HepG2 (cell line): ENCODE data around the gene UBE2I. TPM values are rescaled to one million over a fixed set of nuclear protein-coding genes. Genes with fewer than 3 reads are reported as not detected.

Experiments
- ATAC-seq: fragments of 200-7000 bp; cut with Tn5 transposase; 3 replicates; pipeline ENCODE4 v1.9.1; 2020; ENCODE audit warnings: mild to moderate bottlenecking, moderate library complexity
- BruUV-seq: library from RNA; stranded (reverse); fragments of 400-500 nt; replicated peaks from 2 replicates; lab custom pipeline; 2021; lab: Mats Ljungman, UMichigan
- CTCF ChIA-PET: fragments of 300-600 bp; formaldehyde crosslinking; extraction: SDS; loops from one replicate; lab custom pipeline; 2021; ENCODE audit warnings: low total read pairs, inconsistent platforms, low intra/inter-chr PET ratio; lab: Yijun Ruan, JAX
- POLR2A ChIA-PET: fragments of 350-600 bp; sonication (Branson Sonifier 250); formaldehyde crosslinking; loops from one replicate; lab custom pipeline; 2020; ENCODE audit warnings: antibody characterized with exemption, inconsistent platforms; lab: Yijun Ruan, JAX
- DNase-seq: peaks from one replicate; pipeline ENCODE4 v3.0.0-alpha.2; 2015; ENCODE audit warnings: low spot score
- FAIRE-seq: peaks from 3 replicates; lab custom pipeline; 2011; peaks lifted over from hg19 to GRCh38; lab: Jason Lieb, UNC
- H2AFZ ChIP-seq: one replicate; pipeline ENCODE4 v1.6.1; 2011; ENCODE audit warnings: low read length, inconsistent platforms
- H3K27ac ChIP-seq: fragments of 300-600 bp; 3 replicates; pipeline ENCODE4 v1.8.0; 2011; ENCODE audit warnings: mixed run types, mild to moderate bottlenecking, mixed read lengths, low read length, inconsistent platforms; ENCODE audit not compliant: insufficient read depth; ENCODE audit errors: extremely low read length
- H3K27me3 ChIP-seq, 2 experiments: fragments of 200-600 bp in 1 of 2; 2 replicates in 1 of 2; 3 replicates in 1 of 2; pipeline versions ENCODE4 v1.6.0 to v1.8.0; 2011; ENCODE audit warnings: low read length in 2 of 2, mild to moderate bottlenecking in 2 of 2, moderate library complexity in 2 of 2, inconsistent platforms in 1 of 2; ENCODE audit not compliant: insufficient read depth in 2 of 2, control insufficient read depth in 1 of 2
- H3K36me3 ChIP-seq, 2 experiments: fragments of 200-600 bp in 1 of 2; replicated peaks in 1 of 2; 2 replicates in 1 of 2; 3 replicates in 1 of 2; pipeline versions ENCODE4 v1.5.1 to v1.8.0; 2011; ENCODE audit warnings: low read length in 2 of 2, inconsistent platforms in 1 of 2; ENCODE audit not compliant: insufficient read depth in 2 of 2, control insufficient read depth in 1 of 2
- H3K4me1 ChIP-seq: 2 replicates; pipeline ENCODE4 v1.5.1; 2012; ENCODE audit warnings: low read length, inconsistent platforms; ENCODE audit not compliant: insufficient read depth
- H3K4me2 ChIP-seq: 2 replicates; pipeline ENCODE4 v1.6.0; 2011; ENCODE audit warnings: low read depth, low read length, inconsistent platforms
- H3K4me3 ChIP-seq, 3 experiments: fragments of 200-600 bp in 1 of 3; sonication (generic), shearing (Covaris generic) in 1 of 3; replicated peaks in 1 of 3; 2 replicates each; pipeline ENCODE4 v1.5.1; 2011 to 2016; ENCODE audit warnings: low read length in 3 of 3, inconsistent platforms in 2 of 3, low read depth in 2 of 3, mild to moderate bottlenecking in 2 of 3, control low read depth in 1 of 3, mixed read lengths in 1 of 3; ENCODE audit not compliant: insufficient read depth in 1 of 3
- H3K79me2 ChIP-seq: one replicate; pipeline ENCODE4 v1.6.1; 2011; ENCODE audit warnings: low read length, inconsistent platforms; ENCODE audit not compliant: insufficient read depth
- H3K9ac ChIP-seq: 2 replicates; pipeline ENCODE4 v1.6.0; 2011; ENCODE audit warnings: mild to moderate bottlenecking, low read depth, low read length, inconsistent platforms; ENCODE audit not compliant: insufficient read depth
- H3K9me3 ChIP-seq: 2 replicates; pipeline ENCODE4 v1.5.1; 2012; ENCODE audit warnings: mild to moderate bottlenecking, low read length
- H4K20me1 ChIP-seq: 2 replicates; pipeline ENCODE4 v1.6.0; 2011; ENCODE audit warnings: inconsistent platforms, mild to moderate bottlenecking, low read length, moderate library complexity; ENCODE audit not compliant: insufficient read depth
- AGO2 ChIP-seq: fragments of 200-400 bp; formaldehyde crosslinking; optimal IDR thresholded peaks from 2 replicates; pipeline ENCODE3; 2017; ENCODE audit warnings: mild to moderate bottlenecking, low read depth, low read length, moderate library complexity
- ESRRA ChIP-seq: sonication (generic); formaldehyde crosslinking; IDR thresholded peaks from 2 replicates; pipeline ENCODE4 v1.5.1; 2020; ENCODE audit warnings: mild to moderate bottlenecking, low read depth, missing genetic modification reagents
- HNRNPLL ChIP-seq: fragments of 200-400 bp; formaldehyde crosslinking; IDR thresholded peaks from 2 replicates; pipeline ENCODE4 v1.6.1; 2017; ENCODE audit warnings: mild to moderate bottlenecking, low read depth, low read length; ENCODE audit not compliant: poor library complexity, severe bottlenecking
- IKZF4 ChIP-seq: sonication (generic); formaldehyde crosslinking; IDR thresholded peaks from 2 replicates; pipeline ENCODE4 v1.5.1; 2020; ENCODE audit warnings: borderline replicate concordance, mild to moderate bottlenecking, low read depth, missing genetic modification reagents; ENCODE audit errors: not compliant biosample characterization
- POLR2G ChIP-seq: fragments of 200-400 bp; formaldehyde crosslinking; IDR thresholded peaks from 2 replicates; pipeline ENCODE4 v1.6.1; 2018; ENCODE audit warnings: mild to moderate bottlenecking, low read depth, low read length, moderate library complexity
- RBM22 ChIP-seq: fragments of 200-400 bp; formaldehyde crosslinking; optimal IDR thresholded peaks from 2 replicates; pipeline ENCODE3; 2017; ENCODE audit warnings: mild to moderate bottlenecking, low read length, moderate library complexity
- ZC3H13 ChIP-seq: sonication (generic); formaldehyde crosslinking; IDR thresholded peaks from 2 replicates; pipeline ENCODE4 v1.8.1; 2023; ENCODE audit warnings: mild to moderate bottlenecking, missing genetic modification reagents, moderate library complexity
- ZNF776 ChIP-seq: sonication (generic); formaldehyde crosslinking; IDR thresholded peaks from 2 replicates; pipeline ENCODE4 v1.4.0; 2020; ENCODE audit warnings: mild to moderate bottlenecking, missing genetic modification reagents
- WGBS: methylation state at CpG from one replicate; pipeline ENCODE4 v1.1.6; 2017; ENCODE audit warnings: low lambda C conversion rate; 5-methylcytosine and 5-hydroxymethylcytosine counted together
- in situ Hi-C: cut with HindIII; loops from 2 replicates; pipeline ENCODE4 v1.10.0; 2017; ENCODE audit warnings: low pct_unique_long_range_greater_than_20kb; ENCODE audit not compliant: extremely low pct_ligation_motif_present
- intact Hi-C: fragments of 100-400 bp; cut with micrococcal nuclease; formaldehyde crosslinking; loops from one replicate; pipeline ENCODE4 v1.10.0; 2022; ENCODE audit not compliant: unreplicated experiment
- polyA plus RNA-seq, 8 experiments: library from polyadenylated mRNA; depleted of rRNA in 3 of 8; stranded (reverse) in 7 of 8; unstranded in 1 of 8; fragments of >200 nt; fragmentation: Illumina TruSeq in 4 of 8; extraction: Trizol in 4 of 8; gene quantifications; 2 replicates each; pipeline versions ENCODE4 v1.2.1 to v1.2.3, GENCODE V29; 2011 to 2016; ENCODE audit warnings: low read depth in 4 of 8, missing spikeins in 1 of 8, mixed read lengths in 1 of 8; ENCODE audit not compliant: insufficient read depth in 1 of 8
- total RNA-seq, 5 experiments: library from RNA; depleted of rRNA; stranded (reverse); fragments of >200 nt; fragmentation: Illumina TruSeq; extraction: Trizol; gene quantifications; 2 replicates each; pipeline ENCODE4 v1.2.3, GENCODE V29; 2016; ENCODE audit warnings: low read depth in 1 of 5
- TF ChIP-seq, protein P1 (sequence below): fragments of 450-650 bp; IDR thresholded peaks from 2 replicates; pipeline ENCODE4 v1.6.1; 2017

The UBE2I gene
- total and polyA plus RNA-seq, 2 of the 13 experiments (the other 11 are each of a cell fraction or from before 2014, with no cell fraction given) = 75.8 to 98.9 TPM

- 98% methylated on average over 25 of the region's 32 CpGs for WGBS
- CTCF ChIA-PET = no interaction called here
Observed at GRCh38 chr16:1317479-1318267, 8.2 kb downstream of the UBE2I start.

GRCh38 chr16:1318268-1318545 is 8.8 kb downstream of the UBE2I start:
- Histone ChIP-seq H3K9ac (no peak overlapping the region), H3K27ac (no peak overlapping the region), H3K9me3 (no peaks in the 10 kb centered on the region), H3K4me2 (no peak overlapping the region), H3K79me2 (peaks cover 30% of the 10 kb centered on the region), H3K4me1 (no peaks in the 10 kb centered on the region), H4K20me1 (peaks cover 22% of the 10 kb centered on the region), H3K27me3 (no peaks in the 10 kb centered on the region), H3K4me3 (no peak overlapping the region), H2AFZ (no peak overlapping the region), H3K36me3 (peaks cover 49 to 84% of the 10 kb centered on the region in 2 experiments; a peak in 4 of 5 replicates)
- 87% methylated on average over 9 of the region's 9 CpGs for WGBS
- no peak for TF ChIP-seq HNRNPLL
- TF ChIP-seq RBM22 = peak; percentile 17
- TF ChIP-seq ZC3H13 (CRISPR knock-in tag) = 0 out of 2 replicates have a peak, but pooled peaks have one; percentile 22
- POLR2A ChIA-PET = no interaction called here
- FAIRE-seq (no peak), DNase-seq (no peak), ATAC-seq (no peak)
- no TSS peak for BruUV-seq
- in situ Hi-C loops (no loop called here), intact Hi-C loops (no loop called here)
- CTCF ChIA-PET = no interaction called here

More at GRCh38 chr16:1317479-1318267, 8.2 kb downstream of the UBE2I start:
- Histone ChIP-seq H3K9ac (no peak overlapping the region), H3K4me2 (no peak overlapping the region), H3K27me3 (no peaks in the 10 kb centered on the region), H2AFZ (no peak overlapping the region), H3K4me3 (no peak overlapping the region), H3K79me2 (peaks cover 35% of the 10 kb centered on the region), H3K36me3 (peaks cover 51 to 87% of the 10 kb centered on the region in 2 experiments; a peak in 4 of 5 replicates), H3K4me1 (peaks cover 4% of the 10 kb centered on the region; the same call in 1 of the 2 replicates), H3K27ac (no peak overlapping the region), H3K9me3 (no peaks in the 10 kb centered on the region), H4K20me1 (peaks cover 28% of the 10 kb centered on the region)
- in situ Hi-C loops = no loop called here
- no peak for DNase-seq
- TF ChIP-seq AGO2 = peak; percentile 86
- TF ChIP-seq IKZF4 (CRISPR knock-in tag) = no peak
- TF ChIP-seq, protein P1, sequence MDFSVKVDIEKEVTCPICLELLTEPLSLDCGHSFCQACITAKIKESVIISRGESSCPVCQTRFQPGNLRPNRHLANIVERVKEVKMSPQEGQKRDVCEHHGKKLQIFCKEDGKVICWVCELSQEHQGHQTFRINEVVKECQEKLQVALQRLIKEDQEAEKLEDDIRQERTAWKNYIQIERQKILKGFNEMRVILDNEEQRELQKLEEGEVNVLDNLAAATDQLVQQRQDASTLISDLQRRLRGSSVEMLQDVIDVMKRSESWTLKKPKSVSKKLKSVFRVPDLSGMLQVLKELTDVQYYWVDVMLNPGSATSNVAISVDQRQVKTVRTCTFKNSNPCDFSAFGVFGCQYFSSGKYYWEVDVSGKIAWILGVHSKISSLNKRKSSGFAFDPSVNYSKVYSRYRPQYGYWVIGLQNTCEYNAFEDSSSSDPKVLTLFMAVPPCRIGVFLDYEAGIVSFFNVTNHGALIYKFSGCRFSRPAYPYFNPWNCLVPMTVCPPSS = no peak
- TF ChIP-seq ESRRA (CRISPR knock-in tag) = no peak
- TF ChIP-seq POLR2G = peak; percentile 47; the same call in 1 of the 2 replicates
- TF ChIP-seq ZNF776 (CRISPR knock-in tag) = no peak
- POLR2A ChIA-PET = interaction anchor here (1.1 kb wide), 1 partner anchor 14 kb away, joined by 3 read pairs; no protein-coding TSS in a partner anchor
- BruUV-seq = no TSS peak
- intact Hi-C loops = no loop called here
- no peak for FAIRE-seq
- ATAC-seq = no peak
